Measurements from ENCODE around the gene RELCH.

The RELCH gene

GRCh38 chr18:62258616-62259015 is 71.6 kb downstream of the RELCH start:
- TF ChIP-seq TAF1 (IDR thresholded peaks at IDR 0.05; ENCODE audit: borderline replicate concordance, insufficient read depth, low read length) (no peak), FOXP2 (optimal IDR thresholded peaks at IDR 0.05; ENCODE audit: borderline replicate concordance, extremely low read depth, extremely low read length, insufficient read depth) (no peak), REST (IDR thresholded peaks at IDR 0.05; ENCODE audit: insufficient read depth in 1 of 2, low read depth in 2 of 2, low read length in 2 of 2) (no peak), POLR2AphosphoS5 (IDR thresholded peaks at IDR 0.05; ENCODE audit: low read depth, low read length) (no peak), SIN3A (IDR thresholded peaks at IDR 0.05; ENCODE audit: borderline replicate concordance, insufficient read depth, low read length) (no peak)

GRCh38 chr18:62262061-62262460 is 75.0 kb downstream of the RELCH start:
- TF ChIP-seq REST (IDR thresholded peaks at IDR 0.05; ENCODE audit: insufficient read depth in 1 of 2, low read depth in 2 of 2, low read length in 2 of 2): no peak
- TF ChIP-seq POLR2AphosphoS5 (IDR thresholded peaks at IDR 0.05; ENCODE audit: low read depth, low read length): no peak
- TF ChIP-seq SIN3A (IDR thresholded peaks at IDR 0.05; ENCODE audit: borderline replicate concordance, insufficient read depth, low read length): no peak
- TF ChIP-seq FOXP2 (optimal IDR thresholded peaks at IDR 0.05; ENCODE audit: borderline replicate concordance, extremely low read depth, extremely low read length, insufficient read depth): no peak
- TF ChIP-seq TAF1 (IDR thresholded peaks at IDR 0.05; ENCODE audit: borderline replicate concordance, insufficient read depth, low read length): no peak

DNA sequence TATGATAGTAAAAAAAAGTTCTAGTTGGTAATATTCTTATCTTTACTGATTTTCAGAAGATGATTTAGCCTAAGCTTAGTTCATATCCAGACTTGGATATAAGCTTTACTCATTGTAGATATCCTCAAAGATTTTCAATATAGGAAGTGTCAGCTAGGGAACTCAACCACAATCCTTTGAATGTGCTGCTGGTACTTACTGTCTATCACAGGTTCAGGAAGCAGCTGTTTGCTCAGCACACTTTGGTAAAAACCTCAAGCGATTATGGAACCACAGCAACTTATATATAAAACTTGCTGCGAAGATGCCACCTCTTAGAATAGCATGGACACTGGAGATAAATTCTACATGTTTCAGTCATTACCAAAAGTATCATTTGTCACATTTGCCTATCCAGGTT is 77.9 kb downstream of the RELCH start:
- no peak for TF ChIP-seq REST (IDR thresholded peaks at IDR 0.05; ENCODE audit: insufficient read depth in 1 of 2, low read depth in 2 of 2, low read length in 2 of 2)
- TF ChIP-seq POLR2AphosphoS5 (IDR thresholded peaks at IDR 0.05; ENCODE audit: low read depth, low read length): no peak
- TF ChIP-seq SIN3A (IDR thresholded peaks at IDR 0.05; ENCODE audit: borderline replicate concordance, insufficient read depth, low read length): no peak
- no peak for TF ChIP-seq FOXP2 (optimal IDR thresholded peaks at IDR 0.05; ENCODE audit: borderline replicate concordance, extremely low read depth, extremely low read length, insufficient read depth)
- no peak for TF ChIP-seq TAF1 (IDR thresholded peaks at IDR 0.05; ENCODE audit: borderline replicate concordance, insufficient read depth, low read length)

- no peak for TF ChIP-seq POLR2AphosphoS5 (IDR thresholded peaks at IDR 0.05; ENCODE audit: low read depth, low read length)
- TF ChIP-seq SIN3A (IDR thresholded peaks at IDR 0.05; ENCODE audit: borderline replicate concordance, insufficient read depth, low read length): no peak
- no peak for TF ChIP-seq TAF1 (IDR thresholded peaks at IDR 0.05; ENCODE audit: borderline replicate concordance, insufficient read depth, low read length)
- no peak for TF ChIP-seq FOXP2 (optimal IDR thresholded peaks at IDR 0.05; ENCODE audit: borderline replicate concordance, extremely low read depth, extremely low read length, insufficient read depth)
- TF ChIP-seq REST (IDR thresholded peaks at IDR 0.05; ENCODE audit: insufficient read depth in 1 of 2, low read depth in 2 of 2, low read length in 2 of 2): no peak
Measured at GRCh38 chr18:62277045-62277444, 90.0 kb downstream of the RELCH start.

GRCh38 chr18:62279561-62279960 is 92.5 kb downstream of the RELCH start:
- TF ChIP-seq TAF1 (IDR thresholded peaks at IDR 0.05; ENCODE audit: borderline replicate concordance, insufficient read depth, low read length) (no peak), SIN3A (IDR thresholded peaks at IDR 0.05; ENCODE audit: borderline replicate concordance, insufficient read depth, low read length) (no peak), FOXP2 (optimal IDR thresholded peaks at IDR 0.05; ENCODE audit: borderline replicate concordance, extremely low read depth, extremely low read length, insufficient read depth) (no peak), REST (IDR thresholded peaks at IDR 0.05; ENCODE audit: insufficient read depth in 1 of 2, low read depth in 2 of 2, low read length in 2 of 2) (no peak), POLR2AphosphoS5 (IDR thresholded peaks at IDR 0.05; ENCODE audit: low read depth, low read length) (no peak)
